IPS-18c (cell line): Measurements from ENCODE around the gene TEX264.

Source experiments
- H3K4me3 ChIP-seq: 2 replicates; pipeline ENCODE4 v1.7.0; 2013; ENCODE audit warnings: low read depth, mild to moderate bottlenecking, low read length, moderate library complexity; ENCODE audit not compliant: insufficient read depth
- H3K9me3 ChIP-seq: one replicate; pipeline ENCODE4 v1.6.1; 2013; ENCODE audit warnings: mild to moderate bottlenecking, low read length, moderate library complexity; ENCODE audit not compliant: control insufficient read depth, insufficient read depth

TEX264 gene

GRCh38 chr3:51686056-51686455, 15.0 kb downstream of the TEX264 start:
- Histone ChIP-seq H3K9me3 (no peaks in the 10 kb centered on the region), H3K4me3 (no peak overlapping the region)

GRCh38 chr3:51686512-51687215, 15.6 kb downstream of the TEX264 start:
- no peak overlapping the region for H3K4me3 ChIP-seq
- H3K9me3 ChIP-seq: no peaks in the 10 kb centered on the region

GRCh38 chr3:51687431-51688205, 16.6 kb downstream of the TEX264 start:
- no peak overlapping the region for H3K4me3 ChIP-seq

GRCh38 chr3:51688206-51688600, 17.2 kb downstream of the TEX264 start:
- H3K9me3 ChIP-seq: no peaks in the 10 kb centered on the region
- no peak overlapping the region for H3K4me3 ChIP-seq

More at GRCh38 chr3:51687431-51688205, 16.6 kb downstream of the TEX264 start:
- no peaks in the 10 kb centered on the region for H3K9me3 ChIP-seq

GRCh38 chr3:51691021-51691420, 20.0 kb downstream of the TEX264 start:
- Histone ChIP-seq H3K4me3 (no peak overlapping the region), H3K9me3 (no peaks in the 10 kb centered on the region)

- H3K4me3 ChIP-seq: no peak overlapping the region
- no peaks in the 10 kb centered on the region for H3K9me3 ChIP-seq
Measured at GRCh38 chr3:51691949-51692348, 20.9 kb downstream of the TEX264 start.

GRCh38 chr3:51692980-51693395, 21.9 kb downstream of the TEX264 start:
- no peak overlapping the region for H3K4me3 ChIP-seq
- no peaks in the 10 kb centered on the region for H3K9me3 ChIP-seq

- Histone ChIP-seq H3K9me3 (no peaks in the 10 kb centered on the region), H3K4me3 (no peak overlapping the region)
Measured at GRCh38 chr3:51696954-51697353, 25.9 kb downstream of the TEX264 start.

- H3K9me3 ChIP-seq: no peaks in the 10 kb centered on the region
- H3K4me3 ChIP-seq: no peak overlapping the region
Measured at GRCh38 chr3:51698209-51698608, 27.2 kb downstream of the TEX264 start.

GRCh38 chr3:51700403-51700802, 29.4 kb downstream of the TEX264 start:
- no peaks in the 10 kb centered on the region for H3K9me3 ChIP-seq
- no peak overlapping the region for H3K4me3 ChIP-seq

- Histone ChIP-seq H3K4me3 (no peak overlapping the region), H3K9me3 (no peaks in the 10 kb centered on the region)
Measured at GRCh38 chr3:51702156-51702555, 31.1 kb downstream of the TEX264 start.

GRCh38 chr3:51703068-51703760, 32.2 kb downstream of the TEX264 start:
- no peak overlapping the region for H3K4me3 ChIP-seq
- no peaks in the 10 kb centered on the region for H3K9me3 ChIP-seq

GRCh38 chr3:51703761-51704510, 32.9 kb downstream of the TEX264 start:
- no peaks in the 10 kb centered on the region for H3K9me3 ChIP-seq
- H3K4me3 ChIP-seq: 0 out of 2 replicates have a peak overlapping the region, but pooled peaks have one; percentile 5

GRCh38 chr3:51704511-51704950, 33.5 kb downstream of the TEX264 start:
- H3K9me3 ChIP-seq: no peaks in the 10 kb centered on the region
- 0 out of 2 replicates have a peak overlapping the region, but pooled peaks have one; percentile 5 for H3K4me3 ChIP-seq

GRCh38 chr3:51705276-51706020, 34.4 kb downstream of the TEX264 start:
- no peak overlapping the region for H3K4me3 ChIP-seq
- no peaks in the 10 kb centered on the region for H3K9me3 ChIP-seq

- no peaks in the 10 kb centered on the region for H3K9me3 ChIP-seq
- no peak overlapping the region for H3K4me3 ChIP-seq
Measured at GRCh38 chr3:51706021-51706485, 35.0 kb downstream of the TEX264 start.
